ENCODE measurements around the gene NAALADL2.

DNA sequence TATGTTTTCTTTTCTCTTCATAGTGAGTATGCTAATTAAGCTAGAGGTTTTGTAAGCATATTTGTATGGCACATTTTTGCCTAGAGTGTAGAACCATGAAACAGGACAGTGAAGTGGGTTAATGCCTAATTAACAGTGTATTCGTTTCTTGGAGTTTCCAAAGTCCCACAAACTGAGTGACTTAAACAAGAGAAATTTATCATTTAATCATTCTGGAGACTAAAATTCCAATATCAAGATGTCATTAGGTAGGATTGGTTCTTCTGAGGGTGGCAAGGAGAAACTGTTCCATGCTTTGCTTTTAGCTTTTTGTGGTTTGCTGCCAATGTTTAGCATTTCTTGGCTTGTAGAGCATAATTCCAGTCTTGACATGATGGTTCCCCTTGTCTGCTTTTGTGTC, 734.2 kb downstream of the NAALADL2 start:
- TF ChIP-seq, protein P1, sequence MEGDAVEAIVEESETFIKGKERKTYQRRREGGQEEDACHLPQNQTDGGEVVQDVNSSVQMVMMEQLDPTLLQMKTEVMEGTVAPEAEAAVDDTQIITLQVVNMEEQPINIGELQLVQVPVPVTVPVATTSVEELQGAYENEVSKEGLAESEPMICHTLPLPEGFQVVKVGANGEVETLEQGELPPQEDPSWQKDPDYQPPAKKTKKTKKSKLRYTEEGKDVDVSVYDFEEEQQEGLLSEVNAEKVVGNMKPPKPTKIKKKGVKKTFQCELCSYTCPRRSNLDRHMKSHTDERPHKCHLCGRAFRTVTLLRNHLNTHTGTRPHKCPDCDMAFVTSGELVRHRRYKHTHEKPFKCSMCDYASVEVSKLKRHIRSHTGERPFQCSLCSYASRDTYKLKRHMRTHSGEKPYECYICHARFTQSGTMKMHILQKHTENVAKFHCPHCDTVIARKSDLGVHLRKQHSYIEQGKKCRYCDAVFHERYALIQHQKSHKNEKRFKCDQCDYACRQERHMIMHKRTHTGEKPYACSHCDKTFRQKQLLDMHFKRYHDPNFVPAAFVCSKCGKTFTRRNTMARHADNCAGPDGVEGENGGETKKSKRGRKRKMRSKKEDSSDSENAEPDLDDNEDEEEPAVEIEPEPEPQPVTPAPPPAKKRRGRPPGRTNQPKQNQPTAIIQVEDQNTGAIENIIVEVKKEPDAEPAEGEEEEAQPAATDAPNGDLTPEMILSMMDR (conservative IDR thresholded peaks at IDR 0.05; ENCODE audit: low read depth, low read length) = no peak
- TF ChIP-seq EZH2 (IDR thresholded peaks at IDR 0.05; ENCODE audit: low read length, unreplicated experiment) = no peak
